GM19239 (cell line): ENCODE data around the gene OR2AT4.
A peak's percentile ranks its signal among the peaks of the same experiment; 100 is the strongest.
"Not testable (repeated sequence)": the region's sequence is repeated elsewhere in the genome, so short reads cannot be mapped to it uniquely, and the experiment has no call there.

Experiments
- DNase-seq: peaks from one replicate; pipeline ENCODE4 v3.0.0; 2011; ENCODE audit warnings: low spot score; ENCODE audit not compliant: insufficient read length
- FAIRE-seq: peaks from 2 replicates; lab custom pipeline; 2011; peaks lifted over from hg19 to GRCh38; lab: Jason Lieb, UNC

The OR2AT4 gene

GRCh38 chr11:75072582-75072981 is 24.1 kb downstream of the OR2AT4 start:
- DNase-seq (no peak), FAIRE-seq (no peak)

GRCh38 chr11:75069473-75069872 is 27.2 kb downstream of the OR2AT4 start:
- FAIRE-seq (peak; percentile 77), DNase-seq (no peak)

GRCh38 chr11:75068993-75069392 is 27.7 kb downstream of the OR2AT4 start:
- DNase-seq, result no peak
- no peak for FAIRE-seq

GRCh38 chr11:75068559-75068958 is 28.1 kb downstream of the OR2AT4 start:
- DNase-seq, result no peak
- FAIRE-seq, result no peak

- FAIRE-seq (no peak), DNase-seq (no peak)
These were observed 30.6 kb downstream of the OR2AT4 start for GRCh38 chr11:75066061-75066460.

- FAIRE-seq (no peak), DNase-seq (no peak)
These were observed 32.8 kb downstream of the OR2AT4 start for GRCh38 chr11:75063741-75064314.

GRCh38 chr11:75059299-75059698 is 37.4 kb downstream of the OR2AT4 start:
- FAIRE-seq (no peak), DNase-seq (no peak)

GRCh38 chr11:75056814-75057213 is 39.9 kb downstream of the OR2AT4 start:
- peak; percentile 64 for FAIRE-seq
- DNase-seq, result no peak

- FAIRE-seq (no peak), DNase-seq (no peak)
These were observed 41.2 kb downstream of the OR2AT4 start for GRCh38 chr11:75055511-75055910.

GRCh38 chr11:75052457-75052856 is 44.2 kb downstream of the OR2AT4 start:
- FAIRE-seq (peak; percentile 80), DNase-seq (no peak)

GRCh38 chr11:75051043-75051442 is 45.6 kb downstream of the OR2AT4 start:
- DNase-seq, result no peak
- peak; percentile 21 for FAIRE-seq

GRCh38 chr11:75050516-75050915 is 46.2 kb downstream of the OR2AT4 start:
- no peak for DNase-seq
- peak; percentile 86 for FAIRE-seq

- FAIRE-seq, result peak; percentile 78
- not testable (repeated sequence) for DNase-seq
These were observed 47.0 kb downstream of the OR2AT4 start for GRCh38 chr11:75049501-75050266.

- DNase-seq (no peak), FAIRE-seq (no peak)
These were observed 49.5 kb downstream of the OR2AT4 start for GRCh38 chr11:75047191-75047590.

- not testable (repeated sequence) for DNase-seq, FAIRE-seq
These were observed 50.0 kb downstream of the OR2AT4 start for GRCh38 chr11:75046668-75047067.

- DNase-seq, FAIRE-seq: not testable (repeated sequence)
These were observed 52.1 kb downstream of the OR2AT4 start for GRCh38 chr11:75044381-75045170.

- not testable (repeated sequence) for DNase-seq, FAIRE-seq
These were observed 54.9 kb downstream of the OR2AT4 start for GRCh38 chr11:75041821-75042220.

- no peak for DNase-seq
- no peak for FAIRE-seq
These were observed 55.4 kb downstream of the OR2AT4 start for GRCh38 chr11:75041263-75041662.

- FAIRE-seq, result no peak
These were observed 56.4 kb downstream of the OR2AT4 start for GRCh38 chr11:75040167-75040770.

GRCh38 chr11:75035911-75036565 is 60.6 kb downstream of the OR2AT4 start:
- peak; percentile 72 for FAIRE-seq
- DNase-seq, result no peak

More at GRCh38 chr11:75040167-75040770, 56.4 kb downstream of the OR2AT4 start:
- DNase-seq, result no peak
